GM19025 (cell line): ENCODE measurements around the gene GRIK4.

Experiments used
- ATAC-seq: cut with Tn5 transposase; IDR thresholded peaks from one replicate; pipeline ENCODE4 v1.9.1; 2021; ENCODE audit warnings: mild to moderate bottlenecking, low read depth, moderate library complexity; ENCODE audit not compliant: unreplicated experiment

Gene GRIK4

DNA sequence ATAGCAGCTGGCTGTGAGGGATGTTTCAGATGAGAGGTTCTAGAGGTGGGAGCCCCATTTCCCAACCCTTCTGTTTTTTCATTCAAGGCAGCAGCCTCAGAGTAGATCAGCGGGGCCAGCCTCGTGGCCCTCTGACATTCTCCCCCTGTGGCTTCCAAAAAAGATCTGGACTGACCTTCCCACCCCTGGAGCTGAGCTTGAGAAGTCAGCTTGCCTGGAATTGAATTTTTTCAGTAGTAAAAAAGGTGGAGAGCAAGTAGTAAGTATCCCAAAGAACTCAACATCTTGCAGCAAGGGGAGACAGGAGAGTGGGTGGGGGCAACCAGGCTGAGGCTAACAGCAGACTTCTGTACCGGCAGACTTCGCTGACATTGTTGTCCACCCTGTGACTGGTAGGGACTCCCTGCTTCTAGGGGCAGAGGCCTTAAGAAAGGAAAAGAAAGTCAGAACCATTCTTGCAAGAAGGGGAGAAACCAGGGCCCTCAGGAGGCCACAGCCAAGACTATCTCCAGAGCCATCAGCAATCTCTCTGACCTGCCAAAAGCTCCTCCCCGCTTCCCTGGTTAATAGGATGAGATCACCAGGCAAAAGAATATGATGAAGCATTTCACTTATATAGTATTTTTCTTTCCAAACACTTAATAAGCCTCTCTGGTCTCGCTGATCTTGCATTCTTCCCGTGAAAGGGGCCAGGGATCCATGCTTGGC lies 2.0 kb upstream of the GRIK4 start:
- ATAC-seq: no peak

DNA sequence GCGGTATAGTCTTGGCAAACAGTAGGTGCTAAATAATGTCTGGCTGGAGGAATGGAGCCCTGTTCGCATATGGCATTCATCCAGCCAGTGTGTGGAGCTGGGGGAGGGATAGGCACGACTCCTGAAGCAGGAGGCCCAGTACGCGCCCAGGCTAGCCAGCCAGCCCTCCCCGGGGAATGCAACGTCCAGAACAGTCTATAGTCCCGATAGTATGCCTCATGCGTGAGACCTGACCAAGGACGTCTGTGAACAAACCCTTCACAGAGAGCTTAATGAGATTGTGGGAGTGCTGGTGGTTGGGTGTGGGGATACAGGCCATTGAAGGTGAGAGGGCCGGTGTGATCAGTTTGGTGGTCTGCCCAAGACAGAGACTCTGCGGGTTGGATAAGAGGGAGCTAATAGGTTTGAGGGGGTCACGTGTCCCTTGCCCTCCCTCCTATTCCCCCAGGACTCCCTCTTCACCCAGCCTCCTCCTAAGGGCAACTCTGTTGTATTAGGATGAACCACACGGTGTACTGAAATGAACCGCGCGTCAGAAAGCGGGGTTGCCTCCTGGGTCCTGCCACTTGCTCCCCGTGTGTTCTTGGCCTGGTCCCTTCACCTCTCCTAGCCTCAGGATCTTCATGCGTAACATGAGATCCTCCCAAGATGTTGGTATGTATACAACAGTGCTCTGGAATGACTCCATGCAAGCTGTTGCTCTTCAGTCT lies 987 bp upstream of the GRIK4 start:
- ATAC-seq: no peak

DNA sequence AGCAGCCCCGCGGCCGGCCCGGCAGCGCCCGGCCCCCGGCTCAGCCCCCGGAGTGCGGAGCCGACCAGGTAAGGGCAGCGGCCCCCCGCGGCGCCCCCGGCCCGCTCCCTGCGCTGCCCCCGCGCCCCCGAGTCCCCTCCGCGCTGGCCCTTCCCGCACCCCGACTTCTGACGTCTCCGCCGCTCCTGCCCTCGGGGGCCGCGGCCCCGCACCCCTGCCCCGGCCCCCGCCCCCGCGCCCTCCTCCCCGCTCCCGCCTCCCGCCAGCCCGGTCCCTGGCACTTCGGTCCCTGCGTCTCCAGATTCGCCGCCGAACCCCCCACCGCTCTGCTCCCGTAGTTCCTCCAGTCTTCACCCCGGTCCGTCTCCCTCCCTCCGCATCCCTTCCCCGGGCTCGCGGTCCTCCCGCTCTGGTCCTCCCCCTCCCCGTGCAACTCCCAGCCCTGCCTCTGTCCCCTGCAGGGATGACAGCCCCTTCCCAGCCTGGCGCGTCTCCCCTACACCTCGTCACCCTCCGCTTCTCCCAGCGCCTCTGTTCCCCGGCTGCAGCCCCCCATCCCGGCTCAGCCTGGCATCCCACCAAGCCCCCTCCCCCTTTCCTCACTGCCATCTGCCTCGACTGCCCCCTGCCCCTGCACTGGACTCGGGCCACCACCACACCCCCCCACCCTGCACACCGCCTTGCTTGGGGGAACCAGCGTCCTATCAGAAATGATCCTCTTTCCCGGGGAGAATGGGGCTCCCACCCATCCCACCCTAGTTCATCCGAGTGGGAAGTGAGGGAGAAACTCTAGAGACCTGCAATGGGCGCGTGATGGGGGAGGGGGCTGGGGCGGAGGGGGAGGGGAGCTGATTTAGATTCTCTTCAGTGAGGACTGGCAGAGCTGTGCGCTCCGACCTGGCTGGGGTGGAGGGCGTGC lies 531 bp downstream of the GRIK4 start:
- no peak for ATAC-seq

DNA sequence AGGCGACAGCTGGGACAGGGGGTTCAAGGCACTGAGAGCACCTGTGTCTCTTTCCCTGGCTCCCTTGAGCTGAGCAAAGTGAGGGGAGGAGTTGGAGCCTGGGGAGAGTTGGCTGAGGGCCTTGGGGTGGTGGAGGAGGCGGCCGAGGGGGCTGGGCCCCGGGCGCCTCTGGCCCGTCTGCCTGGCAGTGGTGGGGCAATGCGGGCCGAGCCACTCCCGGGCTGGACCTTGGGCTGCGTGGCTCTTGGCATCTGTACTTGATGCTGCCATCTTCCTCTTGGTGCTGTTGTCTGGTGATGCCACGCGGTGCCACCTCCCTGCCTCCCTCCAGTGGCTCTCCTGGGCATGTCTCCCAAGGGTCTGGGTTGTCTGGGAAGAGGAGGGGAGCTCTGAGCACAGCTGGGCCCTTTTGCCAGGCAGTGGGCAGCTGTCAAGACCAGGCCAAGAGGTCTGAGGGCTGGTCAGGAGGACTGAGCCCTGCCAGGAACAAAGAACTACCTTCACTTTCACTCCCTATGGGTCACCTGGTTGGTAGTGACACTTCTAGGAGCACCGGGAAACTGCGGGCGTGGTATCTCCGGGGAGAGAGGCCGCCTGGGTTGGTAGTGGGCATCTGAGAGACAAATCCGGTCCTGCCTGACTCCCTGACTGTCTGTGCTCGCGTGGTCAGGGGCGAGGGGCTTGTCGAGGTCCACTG lies 1.3 kb downstream of the GRIK4 start:
- no peak for ATAC-seq

DNA sequence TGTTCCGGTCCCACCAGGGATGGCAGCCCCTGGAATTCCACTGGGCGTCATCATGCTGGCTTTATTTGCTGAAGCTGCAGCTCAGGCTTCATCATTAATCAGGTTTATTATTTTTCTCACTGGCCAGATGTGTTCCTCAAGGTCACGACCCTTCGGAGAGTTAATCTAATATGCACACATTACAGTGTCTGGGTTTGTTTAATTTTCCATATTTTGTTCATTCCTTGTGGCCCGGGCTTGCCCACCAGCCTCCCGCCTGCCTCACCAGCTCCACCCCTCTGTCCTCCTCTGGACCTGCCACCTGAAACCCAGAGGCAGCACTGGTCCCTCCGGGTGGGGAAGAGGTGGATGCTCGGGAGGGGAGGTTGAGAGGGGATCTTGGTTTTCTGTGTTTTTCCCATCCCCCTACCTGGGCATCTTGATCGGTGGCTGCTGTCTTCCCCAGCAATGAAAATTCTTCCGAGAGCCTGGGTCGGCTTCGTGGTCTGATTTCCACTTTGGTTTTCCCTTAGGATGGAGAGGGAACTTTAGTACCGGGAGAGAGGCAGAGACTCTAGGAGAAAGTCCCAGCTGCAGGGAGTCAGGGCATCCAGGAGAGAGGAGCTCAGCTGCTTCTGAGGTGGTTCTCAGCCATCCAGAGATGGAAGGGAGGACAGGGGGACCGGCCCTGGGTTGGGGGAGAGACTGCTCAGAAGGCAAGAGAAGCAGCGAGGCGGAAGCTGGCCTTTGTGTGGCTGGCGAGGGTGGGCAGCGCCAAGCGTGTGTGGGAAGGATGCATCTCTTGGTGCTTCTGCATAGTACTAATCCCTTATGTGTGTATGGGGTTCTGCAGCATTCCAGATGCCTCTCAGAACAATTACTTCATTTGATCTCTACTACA lies 2.1 kb downstream of the GRIK4 start:
- ATAC-seq: no peak

DNA sequence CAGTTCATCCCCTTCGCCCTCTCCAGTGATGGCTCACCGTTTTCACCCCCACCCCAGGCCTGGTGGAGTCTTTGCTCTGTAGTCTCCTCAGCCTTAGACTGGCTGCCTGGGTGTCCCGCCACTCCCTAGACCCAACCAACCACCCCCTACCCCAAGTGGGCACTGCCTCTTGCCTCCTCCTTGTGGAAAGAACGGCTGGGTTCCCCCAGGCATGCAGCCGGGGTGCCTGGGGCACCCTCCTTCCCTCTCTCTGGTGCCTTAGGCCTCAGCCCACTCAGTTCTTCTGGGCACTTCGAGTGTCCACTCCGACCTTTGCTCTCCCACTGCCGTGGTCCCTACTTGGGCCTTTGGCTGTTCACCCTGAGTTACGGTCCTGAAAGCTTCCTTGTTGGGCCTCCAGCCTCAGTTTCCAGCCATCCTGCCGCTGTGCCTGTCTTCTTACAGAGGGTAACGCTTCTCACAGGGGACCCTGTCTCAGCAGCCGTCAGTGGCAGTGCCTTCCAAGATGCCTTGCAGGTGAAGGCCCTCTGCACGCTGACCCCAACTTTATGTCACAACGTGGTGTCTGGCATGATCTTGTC lies 3.1 kb downstream of the GRIK4 start:
- no peak for ATAC-seq

DNA sequence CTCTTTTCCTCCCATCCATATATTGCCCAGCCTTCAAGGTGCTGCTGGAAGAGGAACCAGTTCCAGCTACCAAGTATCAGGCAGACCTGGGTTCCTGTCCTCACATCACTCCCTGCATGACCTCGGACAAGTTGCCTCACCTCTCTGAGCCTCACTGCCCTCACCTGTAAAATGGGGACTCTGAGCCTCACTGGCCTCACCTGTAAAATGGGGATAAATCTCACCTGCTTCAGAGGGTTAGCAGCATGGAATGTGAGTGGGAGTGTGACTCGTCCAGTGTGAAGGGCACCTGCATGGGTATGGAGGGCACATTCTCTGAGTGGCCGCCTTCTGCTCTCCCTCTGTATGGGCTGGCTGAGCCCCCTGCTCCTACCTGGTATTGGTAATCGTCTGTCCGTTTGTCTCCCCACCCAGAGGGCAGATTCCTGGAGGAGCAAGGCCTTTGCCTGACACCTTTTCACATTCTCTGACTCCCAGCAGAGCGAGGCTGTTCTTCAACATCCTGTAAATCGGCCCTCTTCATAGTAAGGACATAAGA lies 3.7 kb downstream of the GRIK4 start:
- ATAC-seq: no peak

DNA sequence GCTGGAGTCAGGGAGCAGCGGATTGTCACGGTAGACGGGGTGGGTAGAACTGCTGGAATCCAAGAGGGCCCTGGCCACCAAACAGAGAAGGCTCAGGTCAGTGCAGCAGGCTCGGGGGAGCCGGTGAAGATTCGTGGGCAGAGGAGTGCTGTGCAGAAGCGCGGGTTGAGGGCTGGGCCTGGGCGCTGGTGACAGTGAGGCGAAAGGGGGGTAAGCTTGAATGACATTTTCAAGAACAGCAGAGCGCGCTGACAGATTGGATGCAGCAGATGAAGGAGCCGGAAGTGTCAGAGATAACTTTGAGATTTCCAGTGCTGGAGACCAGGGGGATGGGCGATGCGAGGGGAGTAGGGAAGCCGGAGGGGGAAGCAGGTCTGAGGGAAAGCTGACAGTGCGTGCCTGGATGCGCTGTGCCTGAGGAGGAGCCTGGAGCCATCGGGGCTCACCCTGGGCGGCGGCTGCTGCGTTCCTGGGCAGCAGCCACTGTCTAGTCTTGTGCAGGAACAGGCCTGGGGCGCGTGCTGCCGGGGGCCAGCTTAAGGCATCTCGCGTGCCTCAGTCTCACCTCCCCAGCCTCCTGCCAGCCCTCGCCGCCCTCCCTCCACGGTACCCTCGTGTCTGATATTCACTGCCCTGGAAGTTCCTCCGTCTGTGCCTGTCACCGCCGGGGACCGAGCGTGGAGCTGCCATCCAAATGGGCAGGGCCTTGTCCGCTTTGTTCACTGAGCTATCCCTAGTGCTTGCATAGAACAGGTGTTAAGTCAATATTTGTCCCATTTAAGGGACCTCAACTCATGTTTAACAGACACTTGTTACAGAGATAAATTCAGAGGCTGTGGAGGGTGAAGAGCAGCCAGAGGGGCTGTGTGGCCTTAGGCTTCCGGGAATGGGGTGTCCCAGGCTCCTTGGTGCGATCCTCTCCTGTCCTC lies 5.2 kb downstream of the GRIK4 start:
- ATAC-seq: no peak

DNA sequence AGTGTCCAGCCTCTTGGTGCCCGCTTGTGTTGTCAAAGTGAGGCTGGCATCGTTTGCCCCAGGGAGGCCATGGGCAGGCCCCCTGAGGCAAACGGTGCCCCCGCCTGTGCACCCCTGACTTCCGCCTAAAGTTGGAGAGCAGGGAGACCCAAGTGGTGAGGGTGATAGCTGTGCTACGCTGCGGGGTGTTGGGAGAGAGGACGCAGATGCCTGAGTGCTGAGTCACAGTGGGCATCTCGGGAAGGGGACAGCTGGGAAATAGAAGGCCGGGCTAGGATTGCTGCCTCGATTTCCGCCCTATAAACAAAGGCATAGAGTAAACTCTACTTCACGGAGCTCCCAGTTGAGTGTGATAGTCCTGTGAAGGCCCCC lies 5.8 kb downstream of the GRIK4 start:
- ATAC-seq: no peak

DNA sequence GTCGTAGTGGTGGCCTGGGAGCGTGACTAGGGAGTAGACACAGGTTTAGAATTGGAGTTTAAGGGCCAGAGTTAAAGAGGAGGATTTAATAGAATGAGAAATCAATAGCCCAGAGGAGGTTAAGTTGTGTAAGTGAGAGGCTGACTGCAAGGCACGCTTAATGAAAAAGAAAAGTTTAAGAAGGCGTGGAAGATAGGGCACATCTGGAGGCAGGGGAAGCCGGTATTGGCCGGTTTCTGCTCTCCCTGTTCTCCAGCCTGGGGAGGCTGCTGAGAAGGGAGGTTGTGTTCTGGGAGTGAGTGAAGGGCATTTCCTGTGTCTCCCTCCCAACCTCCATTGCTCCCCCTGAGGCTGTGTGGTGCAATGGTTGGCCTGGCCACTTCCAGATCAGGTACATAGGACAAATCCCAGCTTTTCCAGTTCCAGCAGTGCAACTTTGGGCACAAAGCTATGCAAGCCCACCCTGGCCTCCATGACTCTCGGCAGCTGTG lies 6.3 kb downstream of the GRIK4 start:
- no peak for ATAC-seq

DNA sequence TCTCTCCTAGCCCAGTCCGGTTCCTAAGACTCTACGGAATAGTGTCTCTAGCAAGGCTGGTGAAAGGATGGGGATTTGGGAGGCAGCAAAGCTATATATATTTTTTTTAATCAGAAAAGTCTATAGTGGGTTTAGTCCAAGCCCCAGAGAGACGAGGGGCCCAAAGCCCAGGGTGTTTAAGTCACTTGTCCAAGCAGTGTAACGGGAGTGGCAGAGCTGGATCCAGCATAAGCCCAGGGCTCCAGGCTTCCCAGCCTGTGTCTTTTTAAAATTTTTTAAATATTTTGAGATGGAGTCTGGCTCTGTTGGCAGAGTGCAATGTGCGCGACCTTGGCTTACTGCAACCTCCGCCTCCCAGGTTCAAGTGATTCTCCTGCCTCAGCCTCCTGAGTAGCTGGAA lies 6.8 kb downstream of the GRIK4 start:
- no peak for ATAC-seq

DNA sequence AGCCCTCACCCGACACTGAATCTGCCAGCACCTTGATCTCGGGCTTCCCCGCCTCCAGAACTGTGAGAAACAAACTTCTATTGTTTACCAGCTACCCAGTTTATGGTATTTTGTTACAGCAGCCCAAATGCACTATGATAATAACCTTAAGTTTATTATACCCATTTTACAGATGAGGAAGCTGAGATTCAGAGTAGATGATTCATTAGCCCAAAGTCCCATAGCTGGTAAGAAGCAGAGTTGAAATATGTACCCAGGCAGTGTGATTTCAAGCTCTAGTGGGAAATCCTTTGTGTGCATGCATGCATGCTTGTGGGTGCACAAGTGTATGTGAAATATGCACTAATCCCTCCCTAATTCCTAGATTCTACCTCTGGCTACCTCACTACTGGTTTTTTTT lies 7.9 kb downstream of the GRIK4 start:
- ATAC-seq: no peak

DNA sequence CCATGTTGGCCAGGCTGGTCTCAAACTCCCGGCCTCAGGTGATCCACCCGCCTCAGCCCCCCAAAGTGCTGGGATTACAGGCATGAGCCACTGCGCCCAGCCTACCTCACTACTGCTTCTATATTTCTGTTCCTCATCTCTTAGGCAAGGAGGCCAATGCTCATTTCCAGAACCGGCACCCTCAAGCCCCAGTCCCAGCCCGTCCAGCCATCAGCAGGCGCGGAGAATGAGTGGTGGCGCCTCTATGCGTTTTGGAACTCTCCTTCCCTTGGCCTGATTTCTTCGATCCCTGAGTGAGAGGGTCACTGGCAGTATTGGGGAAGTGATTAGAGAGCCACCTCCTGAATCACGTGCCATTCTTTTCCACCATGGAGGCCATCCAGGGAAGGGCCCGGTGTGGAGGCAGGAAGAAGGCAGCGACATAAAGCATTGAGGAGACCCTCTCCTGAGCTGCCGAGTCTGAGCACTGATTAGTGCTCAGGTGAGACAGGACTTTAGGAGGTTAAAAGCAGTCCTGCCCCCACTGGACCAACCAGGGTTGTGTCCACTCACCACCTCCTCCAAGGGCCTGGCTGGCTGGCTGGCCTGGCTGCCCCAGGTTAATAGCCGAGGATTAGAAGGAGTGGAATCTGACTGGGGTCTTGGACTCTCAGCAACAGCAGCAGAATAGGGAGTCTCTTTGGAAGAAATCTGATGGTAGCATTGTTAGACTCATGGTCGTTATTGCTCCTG lies 8.7 kb downstream of the GRIK4 start:
- ATAC-seq: no peak

DNA sequence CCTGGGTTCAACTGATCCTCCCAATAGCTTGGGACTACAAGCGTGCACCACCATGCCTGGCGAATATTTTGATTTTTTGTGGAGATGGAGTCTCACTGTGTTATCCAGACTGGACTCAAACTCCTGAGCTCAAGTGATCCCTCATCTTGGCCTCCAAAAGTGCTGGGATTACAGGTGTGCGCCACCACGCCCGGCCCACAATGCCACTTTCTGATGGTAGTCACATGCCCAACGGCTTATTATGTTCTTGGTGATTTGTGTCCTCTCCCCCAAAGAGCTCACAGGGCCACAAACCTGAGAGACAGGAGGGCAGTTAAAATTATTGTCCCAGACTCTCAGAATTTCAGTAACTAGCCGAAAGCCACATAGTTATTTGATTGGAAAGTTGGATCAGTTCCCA lies 9.6 kb downstream of the GRIK4 start:
- ATAC-seq: no peak

DNA sequence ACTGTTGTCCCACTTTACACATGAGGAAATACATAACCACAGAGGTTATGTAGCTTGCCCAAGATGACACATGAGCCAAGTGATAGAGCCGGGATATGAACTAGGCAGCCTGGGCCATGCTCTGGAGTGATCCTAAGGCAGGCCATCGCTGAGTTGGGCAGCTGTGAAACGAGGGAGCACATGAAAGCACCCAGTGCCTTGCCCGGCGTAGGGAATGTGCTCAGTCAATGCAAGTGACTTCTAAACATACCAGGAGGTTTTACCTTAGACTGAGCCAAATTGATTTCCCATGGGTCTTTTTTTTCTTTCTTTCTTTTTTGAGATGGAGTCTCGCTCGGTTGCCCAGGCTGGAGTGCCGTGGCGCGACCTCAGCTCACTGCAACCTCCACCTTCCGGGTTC lies 10.5 kb downstream of the GRIK4 start:
- ATAC-seq: no peak

DNA sequence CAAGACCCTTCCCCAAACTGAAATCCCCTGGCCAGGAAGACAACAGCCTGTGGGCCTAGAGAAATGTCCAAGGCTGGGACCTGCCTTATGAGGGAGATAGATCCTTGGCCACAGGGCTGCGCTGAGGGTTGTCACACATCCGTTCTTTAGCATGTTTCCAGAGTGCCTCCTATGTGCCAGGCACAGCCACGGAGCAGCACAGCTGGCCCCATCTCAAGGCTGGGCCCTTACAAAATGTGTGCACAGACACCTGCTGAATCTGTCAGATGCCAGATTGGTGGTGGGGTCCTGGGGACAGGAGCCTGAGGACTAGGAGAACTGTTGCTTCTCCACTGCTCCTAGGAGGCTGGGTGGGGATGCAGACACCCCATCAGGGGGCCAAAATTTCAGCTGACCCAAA lies 11.2 kb downstream of the GRIK4 start:
- no peak for ATAC-seq

DNA sequence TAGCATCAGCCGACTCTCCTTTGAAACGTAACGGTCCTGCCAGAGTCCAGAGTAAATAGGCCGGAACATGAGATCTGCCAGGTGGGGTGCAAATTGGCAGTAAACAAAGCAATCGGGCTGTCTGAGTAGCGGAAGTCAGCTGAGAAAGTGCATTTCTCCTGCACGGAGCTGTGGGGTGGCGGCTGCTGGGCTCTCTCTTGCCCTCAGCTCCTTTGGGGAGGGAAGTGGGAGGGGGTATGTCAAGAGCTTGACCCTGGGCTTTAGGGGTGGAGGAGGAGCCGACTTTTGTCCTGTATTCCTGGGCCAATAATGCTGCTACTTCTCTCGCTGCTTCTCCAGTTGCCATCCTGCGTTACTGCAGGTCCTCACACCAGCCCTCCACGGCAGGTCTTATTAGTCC lies 11.6 kb downstream of the GRIK4 start:
- ATAC-seq: no peak
